ENCODE data around the gene PEX5L. TPM values are rescaled to one million over a fixed set of nuclear protein-coding genes. Genes with fewer than 3 reads are reported as not detected.
A peak's percentile ranks its signal among the peaks of the same experiment; 100 is the strongest.
"Not testable (repeated sequence)": the region's sequence is repeated elsewhere in the genome, so short reads cannot be mapped to it uniquely, and the experiment has no call there.

Gene PEX5L
- polyA plus RNA-seq, 10 donors = 0.12 to 0.53 (median 0.25) TPM

DNA sequence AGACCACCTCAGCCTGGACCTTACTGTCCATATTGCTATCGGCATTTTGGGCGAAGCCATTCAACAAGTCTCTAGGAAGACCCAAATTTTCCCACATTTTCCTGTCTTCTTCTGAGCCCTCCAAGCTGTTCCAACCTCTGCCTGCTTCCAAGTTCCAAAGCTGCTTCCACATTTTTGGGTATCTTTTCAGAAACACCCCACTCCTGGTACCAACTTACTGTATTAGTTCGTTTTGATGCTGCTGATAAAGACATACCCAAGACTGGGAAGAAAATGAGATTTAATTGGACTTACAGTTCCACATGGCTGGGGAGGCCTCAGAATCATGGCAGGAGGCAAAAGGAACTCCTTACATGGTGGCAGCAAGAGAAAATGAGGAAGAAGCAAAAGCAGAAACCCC lies 28.4 kb downstream of the PEX5L start:
- DNase-seq = not testable (repeated sequence)

DNA sequence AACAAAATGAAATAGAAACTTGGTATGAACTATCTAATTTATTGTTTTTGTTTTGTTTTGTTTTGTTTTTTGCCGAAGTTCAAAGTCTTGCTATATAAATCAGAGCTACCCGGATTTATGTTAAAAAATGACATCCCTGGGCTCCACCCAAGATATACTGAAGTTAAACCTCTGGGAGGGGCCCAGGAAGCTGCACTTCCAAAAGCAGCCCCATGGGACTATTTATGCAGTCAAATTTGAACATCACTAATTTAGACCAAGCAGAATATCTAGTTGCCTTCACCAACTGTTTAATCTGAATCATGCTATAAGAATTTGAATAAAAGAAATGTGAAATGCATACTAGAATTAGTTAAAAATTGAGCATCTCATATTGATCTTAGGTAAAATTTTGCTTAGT lies 32.2 kb downstream of the PEX5L start:
- no peak for DNase-seq

DNA sequence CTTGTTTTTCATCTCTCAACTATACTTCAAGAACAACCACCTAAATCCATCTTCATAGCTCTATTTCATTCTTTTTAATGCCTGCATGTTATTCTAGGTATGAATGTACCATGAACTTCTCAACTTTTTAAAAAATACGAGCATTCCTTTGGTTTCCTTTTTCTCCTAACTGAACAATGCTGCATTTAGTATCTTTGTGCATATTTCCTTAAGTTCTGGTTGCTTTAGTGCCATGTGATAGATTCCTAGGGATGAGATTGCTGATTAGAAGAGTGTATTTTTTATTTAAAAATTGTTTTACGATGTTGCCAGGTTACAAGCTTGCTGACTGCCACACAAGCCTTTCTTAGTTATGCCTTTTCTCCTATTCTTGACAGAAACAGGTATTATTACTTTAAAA lies 34.7 kb downstream of the PEX5L start:
- no peak for DNase-seq

DNA sequence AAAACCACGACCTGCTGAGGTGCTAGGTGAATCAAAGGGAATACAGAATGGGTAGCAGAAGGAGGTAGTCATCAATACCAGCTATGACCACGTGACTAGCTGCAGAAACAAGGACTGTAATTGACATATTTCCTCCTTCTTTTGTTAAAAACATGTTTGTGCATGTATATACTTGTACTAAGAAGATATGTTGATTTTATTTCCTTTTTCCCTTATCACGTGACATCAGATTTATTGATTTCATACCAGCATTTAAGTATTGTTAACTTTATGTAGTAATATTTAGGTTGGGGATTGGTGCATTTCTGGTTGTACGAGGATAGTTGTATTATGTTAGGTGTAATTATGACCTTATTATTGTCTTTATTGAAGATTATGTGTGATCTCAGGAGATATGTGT lies 36.2 kb downstream of the PEX5L start:
- DNase-seq = no peak

DNA sequence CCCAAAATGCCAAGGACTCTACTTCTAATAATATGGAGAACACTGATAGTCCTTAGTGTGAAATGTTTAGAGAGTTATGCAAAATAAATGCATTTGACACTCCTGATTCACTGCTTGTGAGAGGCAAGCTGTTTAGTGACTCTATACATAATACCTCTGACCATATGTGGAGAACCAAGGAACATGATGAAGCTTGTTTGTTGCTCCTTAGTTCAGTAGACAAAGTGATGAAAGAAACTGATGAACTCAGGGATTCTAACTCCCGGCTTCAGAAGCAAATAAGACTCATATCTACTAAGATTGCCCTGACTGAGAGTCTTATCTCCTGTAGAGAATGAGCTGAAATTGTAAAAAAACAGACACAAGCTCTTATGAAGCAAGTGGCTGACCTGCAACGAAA lies 41.3 kb downstream of the PEX5L start:
- DNase-seq = no peak

DNA sequence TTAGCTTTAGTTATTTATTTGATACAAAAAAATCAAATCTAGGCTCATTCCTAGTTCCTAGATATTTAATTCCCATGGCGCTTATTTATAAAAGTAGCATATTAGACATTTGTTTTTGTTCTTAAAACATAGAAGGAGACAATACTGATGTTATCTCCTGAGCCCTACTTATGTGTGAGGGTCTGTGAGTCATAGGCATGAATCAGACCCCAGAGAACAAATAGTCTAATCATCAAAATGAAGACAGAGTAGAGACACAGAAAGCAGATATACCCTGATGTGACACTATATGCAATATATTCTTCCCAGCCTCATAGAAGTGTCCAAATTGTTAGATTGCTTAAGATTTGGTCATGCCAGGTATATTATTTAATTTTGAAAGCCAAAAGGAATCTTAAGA lies 44.9 kb downstream of the PEX5L start:
- no peak for DNase-seq

DNA sequence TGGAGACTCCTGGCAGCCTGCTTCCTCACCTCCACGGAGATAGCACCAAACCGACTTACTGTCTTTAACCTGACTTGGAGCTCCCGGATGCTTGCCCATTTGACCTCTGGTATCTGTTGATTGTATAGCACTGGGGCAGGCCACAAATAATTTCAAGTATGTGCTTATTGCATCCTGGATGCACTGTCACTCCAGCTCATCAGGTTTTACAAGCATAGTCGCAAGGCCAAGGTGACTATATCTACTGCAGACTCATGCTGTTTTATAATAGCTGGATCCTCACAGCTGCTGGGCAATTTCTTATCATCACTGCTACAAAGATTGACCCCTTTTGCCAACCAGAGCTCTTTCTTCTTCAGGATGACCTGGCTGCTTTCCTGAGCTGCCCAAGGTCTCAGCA lies 45.6 kb downstream of the PEX5L start:
- DNase-seq = no peak

DNA sequence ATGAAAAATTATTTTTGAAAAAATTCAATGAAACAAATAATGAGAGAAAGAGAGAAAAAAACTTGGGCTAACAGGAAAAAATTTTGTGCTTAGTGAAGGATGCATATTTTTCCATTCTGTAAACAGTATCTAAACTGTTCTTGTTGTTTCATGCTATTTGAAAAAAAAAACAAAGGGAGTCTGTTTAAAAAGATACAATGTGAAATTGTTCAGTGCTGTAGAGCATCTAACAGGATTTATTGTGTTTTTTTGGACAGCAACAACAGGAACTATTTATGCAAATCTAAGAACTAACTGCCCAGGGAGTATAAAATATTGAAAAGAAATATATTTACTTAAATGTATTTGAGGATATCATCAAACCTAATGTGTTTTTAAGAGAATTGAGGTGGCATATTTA lies 55.1 kb downstream of the PEX5L start:
- no peak for DNase-seq

DNA sequence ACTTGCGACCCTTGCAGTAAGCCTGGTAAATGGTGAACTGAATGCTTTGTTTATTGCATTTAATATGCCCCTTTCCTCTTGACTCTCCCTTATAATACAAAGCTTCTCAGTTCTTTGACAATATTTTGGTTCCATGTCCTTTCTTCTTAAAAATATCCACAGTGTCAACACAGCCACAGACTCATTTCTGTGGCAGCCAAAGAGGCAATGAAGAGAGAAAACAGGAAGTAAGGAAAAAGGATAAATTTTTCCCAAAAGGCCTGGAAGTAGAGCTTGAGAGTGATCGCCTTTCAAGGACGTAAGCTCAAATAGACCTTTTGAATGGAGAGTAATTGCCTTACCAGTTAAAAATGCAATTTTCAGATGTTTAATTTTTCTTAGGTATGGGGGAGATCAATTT lies 59.4 kb downstream of the PEX5L start:
- DNase-seq = peak in 1 of 3 donors; percentile 5

DNA sequence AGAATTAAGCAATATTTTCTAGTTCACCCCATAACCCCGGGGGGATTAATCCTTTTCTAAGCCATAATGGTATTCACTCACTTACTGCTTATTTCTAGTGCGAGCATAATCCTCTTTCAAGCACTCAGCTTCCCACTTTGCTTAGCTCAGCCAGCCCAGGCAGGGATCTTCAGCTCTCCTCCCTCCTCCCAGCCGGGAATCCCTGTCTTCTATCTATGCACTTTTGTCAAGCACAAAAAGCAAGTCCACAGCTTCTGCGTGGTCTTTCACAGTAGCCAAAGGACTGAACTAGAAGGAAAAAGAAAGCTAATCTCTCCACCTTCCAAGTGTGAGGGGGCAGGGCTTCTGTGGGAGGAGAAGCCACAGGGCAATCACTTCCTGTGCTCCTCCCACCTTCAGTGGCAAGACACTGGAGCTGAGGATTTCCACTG lies 62.8 kb downstream of the PEX5L start:
- no peak for DNase-seq

DNA sequence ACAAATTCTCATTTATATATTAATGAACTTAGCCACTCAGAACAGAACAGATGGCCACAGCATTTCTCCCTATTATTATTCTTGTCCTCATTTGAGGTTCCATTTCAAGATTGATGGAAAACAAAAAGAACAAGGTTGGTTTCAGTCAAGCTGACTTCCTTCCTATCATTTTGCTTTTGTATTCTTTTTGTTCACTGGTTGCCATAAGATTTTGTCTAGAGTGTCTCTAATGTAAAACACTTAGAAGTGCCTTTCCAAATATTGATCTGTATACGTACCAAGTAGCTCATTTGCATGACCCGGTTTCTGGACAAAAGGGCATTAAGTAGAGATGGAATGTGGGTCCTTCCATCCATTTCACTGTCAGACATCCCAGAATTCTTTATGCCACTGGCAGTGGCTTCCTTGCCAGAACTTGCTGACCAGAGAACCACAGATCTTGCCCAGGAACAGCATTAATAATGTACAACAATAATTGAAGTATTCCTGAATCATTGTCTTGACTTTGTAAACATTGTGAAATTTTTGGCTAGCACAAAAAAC lies 63.8 kb downstream of the PEX5L start:
- no peak for DNase-seq

DNA sequence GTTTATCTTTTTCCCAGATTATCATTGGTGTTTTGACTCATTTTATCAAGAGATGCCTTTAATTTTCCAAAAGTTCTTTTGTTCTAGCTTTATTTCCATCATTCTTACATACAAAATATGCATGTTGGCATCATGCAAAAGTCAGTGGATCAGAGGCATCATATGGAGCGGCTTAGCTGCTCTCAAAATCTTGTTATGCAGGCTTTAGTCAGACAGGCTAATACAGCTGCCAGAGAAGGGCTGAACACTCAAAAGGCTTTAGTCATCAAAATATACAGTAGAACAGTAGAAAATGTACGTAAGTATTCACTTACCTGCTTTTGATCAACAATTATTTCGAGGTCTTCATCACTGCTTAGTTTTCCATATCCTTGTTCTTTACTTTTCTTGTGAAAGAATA lies 65.5 kb downstream of the PEX5L start:
- DNase-seq = no peak

DNA sequence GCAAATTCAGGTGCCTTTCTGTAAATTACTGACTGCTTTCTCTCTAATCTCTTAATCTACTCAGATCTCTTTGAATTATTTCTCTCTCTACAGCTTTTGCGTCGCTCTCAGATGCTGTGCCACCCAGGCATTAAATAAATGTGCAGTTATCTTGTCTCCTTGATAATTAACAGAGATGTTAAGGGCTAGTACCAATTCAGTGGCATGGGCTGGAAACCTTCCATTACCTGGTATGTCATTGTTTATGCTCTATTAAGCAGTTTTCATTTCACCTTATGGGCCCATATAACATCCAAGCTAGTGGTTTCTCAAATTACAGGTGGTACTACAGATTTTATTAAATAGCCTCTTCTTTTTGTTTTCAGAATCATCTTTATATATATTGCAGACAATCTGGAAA lies 66.0 kb downstream of the PEX5L start:
- DNase-seq = no peak

DNA sequence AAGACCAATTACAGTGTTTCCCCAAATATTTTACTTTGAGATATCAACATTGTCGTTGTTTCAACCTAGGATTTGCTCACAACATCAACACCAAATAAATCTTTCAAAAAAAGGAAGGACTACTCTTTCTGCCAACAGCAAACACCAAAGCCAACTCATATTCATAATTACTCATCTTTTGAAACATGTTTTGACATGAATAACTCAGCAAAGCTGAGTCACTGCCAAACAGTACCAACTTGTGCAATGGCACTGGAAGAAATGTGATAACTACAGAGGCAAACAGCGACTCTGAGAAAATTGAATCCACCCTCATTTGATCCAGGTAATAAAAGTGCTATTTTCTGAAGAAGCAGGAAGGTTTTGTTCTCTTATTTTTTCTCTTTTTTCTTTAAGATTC lies 67.2 kb downstream of the PEX5L start:
- DNase-seq = no peak

DNA sequence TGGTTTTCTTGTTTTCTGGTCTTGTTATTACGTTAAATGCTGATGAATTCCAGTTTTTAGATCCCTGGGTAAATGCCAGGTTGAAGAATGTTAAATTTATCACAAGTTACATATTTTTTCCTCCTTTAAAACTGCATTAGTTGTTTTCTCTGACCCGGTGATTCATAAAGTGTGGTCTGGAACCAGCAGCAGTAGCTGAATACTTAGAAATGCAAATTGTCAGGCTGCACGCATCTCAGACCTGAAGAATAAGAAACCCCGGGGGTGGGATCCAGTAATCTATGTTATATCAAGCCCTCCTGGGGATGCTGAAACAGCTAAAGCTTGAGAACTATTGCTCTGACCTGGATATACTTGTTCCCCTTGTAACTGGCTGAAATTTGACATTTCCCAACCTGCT lies 69.1 kb downstream of the PEX5L start:
- no peak for DNase-seq

DNA sequence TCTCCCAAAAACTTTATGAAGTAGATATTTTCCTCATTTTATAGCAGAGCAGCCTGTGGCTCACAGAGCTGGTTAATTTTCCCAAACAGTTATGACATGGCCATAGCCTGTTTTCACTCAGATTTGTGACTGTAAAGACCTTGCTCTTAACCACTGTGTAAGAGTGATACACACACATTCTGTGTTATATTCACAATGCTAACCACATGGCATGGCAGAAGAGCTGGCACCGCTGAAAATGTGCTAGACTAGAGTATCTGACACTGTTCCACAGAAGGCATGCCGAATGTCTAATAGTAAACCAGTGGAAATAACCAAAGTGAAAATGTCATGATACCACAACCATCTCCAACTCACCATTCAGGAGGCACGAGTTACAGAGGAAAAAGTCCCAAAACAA lies 71.8 kb downstream of the PEX5L start:
- no peak for DNase-seq

DNA sequence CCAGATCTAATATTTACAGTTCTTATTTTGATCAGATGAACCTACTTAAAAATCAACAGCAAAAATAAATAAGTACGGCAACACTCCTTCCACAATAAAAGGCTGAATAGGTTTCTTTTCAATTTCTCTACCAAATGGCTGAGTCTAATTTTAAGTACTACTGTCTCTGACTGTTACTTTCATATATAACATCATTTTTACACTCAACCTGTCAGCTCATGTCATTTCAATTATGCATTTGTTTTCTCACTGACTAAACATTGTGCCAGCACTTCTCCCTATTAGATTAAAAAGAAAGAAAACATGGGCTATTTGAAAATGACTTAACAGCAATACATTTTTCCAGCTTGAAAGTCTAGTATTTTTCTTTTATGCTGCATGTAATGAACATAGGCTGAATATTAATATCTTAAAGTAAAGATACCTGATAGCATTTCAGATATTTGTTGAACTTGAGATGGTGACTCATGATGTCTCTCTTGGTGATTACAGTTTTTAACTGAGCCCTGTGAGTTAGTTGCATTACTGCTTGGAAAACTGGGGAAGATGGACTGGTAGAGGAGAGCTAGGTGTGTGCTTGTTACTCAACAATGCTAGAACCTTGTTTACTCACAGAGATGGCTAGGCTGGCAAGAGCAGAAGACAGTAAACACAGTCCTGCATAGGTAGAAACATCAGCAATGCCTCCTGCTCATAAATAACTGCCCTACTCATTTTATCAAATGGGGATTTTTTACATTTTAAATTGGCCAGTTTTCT lies 73.9 kb downstream of the PEX5L start:
- no peak for DNase-seq

DNA sequence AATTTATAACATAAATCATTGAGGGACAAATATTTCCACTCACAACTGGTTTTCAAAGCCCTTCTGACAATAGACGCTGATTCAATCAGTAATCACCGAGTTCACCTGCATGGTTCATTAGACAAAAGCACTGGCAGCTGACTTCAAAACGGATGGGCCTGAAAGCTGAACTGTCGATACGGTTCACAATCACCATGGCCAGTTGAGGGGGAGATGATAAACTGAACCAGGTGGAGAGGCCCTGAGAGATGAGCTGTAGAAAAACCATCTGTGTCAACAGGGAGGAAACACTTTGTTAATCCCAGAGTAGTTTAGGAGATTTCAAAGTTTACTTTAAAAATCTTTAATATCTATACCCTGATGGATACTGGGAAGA lies 75.0 kb downstream of the PEX5L start:
- DNase-seq = no peak

DNA sequence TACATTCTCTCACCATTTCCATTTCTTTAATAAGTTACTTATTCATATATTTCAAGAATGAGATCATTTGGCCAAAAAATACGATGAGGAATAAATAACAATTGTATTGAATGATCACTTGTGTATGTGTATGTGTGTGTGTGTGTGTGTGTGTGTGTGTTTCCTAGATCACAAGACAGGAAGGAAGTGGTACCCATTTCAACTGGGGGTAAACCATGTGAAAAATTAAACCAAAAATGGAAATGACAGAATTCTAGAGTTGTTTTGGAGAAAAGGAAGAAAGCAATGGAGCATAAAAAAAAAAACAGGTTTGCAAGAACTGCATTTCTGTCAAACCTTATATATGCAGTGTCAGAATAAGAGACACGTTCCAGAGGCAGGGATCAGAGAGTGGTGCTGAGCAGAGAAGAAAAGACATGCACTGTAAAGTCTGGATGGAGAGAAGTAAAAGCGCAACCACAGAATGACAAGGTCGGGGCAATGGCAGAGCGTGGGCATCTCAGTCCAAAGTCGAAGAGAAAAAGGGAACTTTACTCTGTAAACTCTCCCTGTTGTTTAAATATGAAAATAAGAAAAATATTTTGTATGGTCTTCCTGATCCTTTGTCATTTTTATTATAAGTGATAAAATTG lies 75.5 kb downstream of the PEX5L start:
- no peak for DNase-seq

DNA sequence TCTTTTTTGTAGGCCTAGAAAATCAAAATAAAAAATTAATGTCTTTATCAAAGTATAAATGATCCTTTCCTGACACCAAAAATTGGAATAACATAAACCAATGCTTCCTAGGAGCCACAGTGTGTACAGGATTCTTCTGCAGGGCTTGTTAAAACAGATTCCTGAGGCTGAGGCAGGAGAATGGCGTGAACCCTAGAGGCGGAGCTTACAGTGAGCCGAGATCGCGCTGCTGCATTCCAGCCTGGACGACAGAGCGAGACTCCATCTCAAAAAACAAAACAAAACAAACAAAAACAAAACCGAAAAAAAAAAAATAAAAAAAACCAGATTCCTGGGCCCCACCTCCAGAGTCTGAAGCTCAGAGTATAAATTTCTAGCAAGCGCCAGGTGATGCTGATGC lies 78.0 kb downstream of the PEX5L start:
- DNase-seq = no peak

DNA sequence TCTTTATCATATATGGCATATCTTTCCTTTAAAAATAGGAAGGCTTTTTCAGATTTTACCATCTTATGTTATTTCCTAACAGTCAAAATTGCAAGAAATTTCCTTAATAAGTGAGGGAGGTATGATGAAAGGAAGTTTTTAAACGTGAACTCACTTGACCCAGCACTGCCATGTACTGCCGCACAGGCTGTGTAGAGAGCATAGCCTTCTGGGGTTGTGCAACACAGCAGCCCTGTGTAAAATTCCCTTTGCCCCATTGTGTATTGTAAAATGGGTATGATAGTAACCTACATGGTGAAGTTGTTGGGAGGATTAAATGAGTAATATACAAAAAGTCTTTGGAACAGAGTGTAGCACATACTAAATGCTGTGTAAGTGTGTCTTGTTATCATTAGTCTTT lies 78.6 kb downstream of the PEX5L start:
- no peak for DNase-seq

DNA sequence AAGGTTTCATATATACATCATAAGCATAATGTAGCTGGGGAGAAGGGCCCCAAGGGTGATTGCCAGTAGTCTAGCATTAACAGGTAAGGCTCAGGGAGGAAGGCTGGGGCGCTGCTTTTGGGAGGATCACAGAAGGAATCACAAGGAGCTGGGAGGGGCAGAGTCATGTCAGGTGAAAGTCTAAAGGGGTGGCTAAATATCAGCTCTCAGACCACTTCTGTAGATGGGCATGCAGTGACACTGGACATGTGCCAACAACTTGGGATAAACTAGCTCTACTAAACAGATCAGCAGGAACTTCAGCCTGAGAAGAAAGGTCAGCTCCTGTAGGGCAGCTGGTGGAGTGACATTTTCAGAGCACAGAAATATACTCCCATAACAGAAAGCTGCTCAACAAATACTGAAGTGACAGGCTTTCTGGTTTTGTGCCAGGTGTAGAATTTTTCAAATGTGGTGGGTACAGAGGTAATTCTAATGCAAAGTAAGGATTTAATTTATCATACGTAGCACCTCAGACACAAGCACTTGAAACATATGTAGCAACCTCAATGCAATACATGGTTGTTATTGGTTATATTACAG lies 79.4 kb downstream of the PEX5L start:
- DNase-seq = no peak

DNA sequence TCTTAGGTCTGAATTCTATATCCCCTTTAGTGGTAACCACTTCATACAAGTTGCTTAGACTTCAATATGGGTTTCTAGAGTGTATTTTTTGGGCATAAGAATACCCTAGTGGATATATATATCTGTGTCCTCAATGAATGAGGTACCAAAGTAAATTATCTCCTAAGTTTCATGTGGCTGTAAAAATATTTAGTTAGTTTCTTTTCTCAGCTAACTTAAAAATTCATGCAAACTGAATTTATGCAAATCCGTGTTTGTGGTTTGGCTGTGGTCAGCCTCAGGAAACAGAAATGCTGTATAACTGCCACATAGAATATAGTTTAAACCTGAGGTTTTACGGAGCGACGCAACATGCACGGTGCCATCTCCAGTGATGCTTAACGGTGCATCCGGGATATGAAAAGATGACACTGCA lies 80.3 kb downstream of the PEX5L start:
- DNase-seq = no peak

All from muscle of back (tissue), 11 donors.